ENCODE measurements around the gene GRIN2D. TPM values are rescaled to one million over a fixed set of nuclear protein-coding genes. Genes with fewer than 3 reads are reported as not detected.
"Not testable (repeated sequence)": the region's sequence is repeated elsewhere in the genome, so short reads cannot be mapped to it uniquely, and the experiment has no call there.

Gene GRIN2D
- total RNA-seq, 1 donor from 2014 or later: not detected

DNA sequence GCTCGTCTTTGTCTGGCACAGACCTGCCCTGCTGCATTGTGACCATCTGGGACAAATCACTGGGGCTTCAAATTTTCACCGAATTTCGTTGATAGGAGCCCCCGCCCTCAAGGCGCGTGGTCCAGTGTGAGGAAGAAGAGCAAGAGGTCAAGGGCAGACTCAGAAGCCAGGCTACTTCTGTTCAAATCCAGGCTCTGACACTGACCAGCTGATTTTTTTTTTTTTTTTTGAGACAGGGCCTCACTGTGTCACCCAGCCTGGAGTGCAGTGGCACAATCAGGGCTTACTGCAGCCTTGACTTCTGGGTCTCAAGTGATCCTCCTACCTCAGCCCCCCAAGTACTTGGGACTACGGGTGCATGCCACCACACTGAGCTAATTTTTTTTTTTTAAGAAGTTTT lies 22.1 kb upstream of the GRIN2D start:
- Histone ChIP-seq H3K4me1 (no peaks in the 10 kb centered on the region), H3K27me3 (no peaks in the 10 kb centered on the region), H3K9me3 (no peaks in the 10 kb centered on the region), H3K27ac (no peak overlapping the region), H3K36me3 (no peaks in the 10 kb centered on the region), H3K4me3 (no peak overlapping the region)
- intact Hi-C loops (cut with DNase I): no loop called here
- no peak for DNase-seq (ENCODE audit: extremely low spot score in 2 of 2)
- TF ChIP-seq POLR2A (IDR thresholded peaks at IDR 0.05) (no peak), POLR2AphosphoS5 (IDR thresholded peaks at IDR 0.05; ENCODE audit: insufficient read depth in 1 of 2, low read depth in 1 of 2) (no peak)
- TF ChIP-seq, protein P1, sequence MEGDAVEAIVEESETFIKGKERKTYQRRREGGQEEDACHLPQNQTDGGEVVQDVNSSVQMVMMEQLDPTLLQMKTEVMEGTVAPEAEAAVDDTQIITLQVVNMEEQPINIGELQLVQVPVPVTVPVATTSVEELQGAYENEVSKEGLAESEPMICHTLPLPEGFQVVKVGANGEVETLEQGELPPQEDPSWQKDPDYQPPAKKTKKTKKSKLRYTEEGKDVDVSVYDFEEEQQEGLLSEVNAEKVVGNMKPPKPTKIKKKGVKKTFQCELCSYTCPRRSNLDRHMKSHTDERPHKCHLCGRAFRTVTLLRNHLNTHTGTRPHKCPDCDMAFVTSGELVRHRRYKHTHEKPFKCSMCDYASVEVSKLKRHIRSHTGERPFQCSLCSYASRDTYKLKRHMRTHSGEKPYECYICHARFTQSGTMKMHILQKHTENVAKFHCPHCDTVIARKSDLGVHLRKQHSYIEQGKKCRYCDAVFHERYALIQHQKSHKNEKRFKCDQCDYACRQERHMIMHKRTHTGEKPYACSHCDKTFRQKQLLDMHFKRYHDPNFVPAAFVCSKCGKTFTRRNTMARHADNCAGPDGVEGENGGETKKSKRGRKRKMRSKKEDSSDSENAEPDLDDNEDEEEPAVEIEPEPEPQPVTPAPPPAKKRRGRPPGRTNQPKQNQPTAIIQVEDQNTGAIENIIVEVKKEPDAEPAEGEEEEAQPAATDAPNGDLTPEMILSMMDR (IDR thresholded peaks at IDR 0.05): no peak

- H3K9me3 ChIP-seq; H3K4me1 ChIP-seq; intact Hi-C loops (cut with DNase I); H3K27ac ChIP-seq; H3K36me3 ChIP-seq; DNase-seq (ENCODE audit: extremely low spot score in 2 of 2); H3K4me3 ChIP-seq; H3K27me3 ChIP-seq: not testable (repeated sequence)
Observed at GRCh38 chr19:48371771-48372170, 21.7 kb upstream of the GRIN2D start.

- DNase-seq (ENCODE audit: extremely low spot score in 2 of 2): no peak
- no peaks in the 10 kb centered on the region for H3K36me3 ChIP-seq
- H3K4me3 ChIP-seq: no peak overlapping the region
- intact Hi-C loops (cut with DNase I): no loop called here
- no peaks in the 10 kb centered on the region for H3K4me1 ChIP-seq
- no peak for TF ChIP-seq POLR2A (IDR thresholded peaks at IDR 0.05)
- TF ChIP-seq POLR2AphosphoS5 (IDR thresholded peaks at IDR 0.05; ENCODE audit: insufficient read depth in 1 of 2, low read depth in 1 of 2): no peak
- TF ChIP-seq, protein P1 (IDR thresholded peaks at IDR 0.05): no peak
- no peak overlapping the region for H3K27ac ChIP-seq
- H3K27me3 ChIP-seq: no peaks in the 10 kb centered on the region
- H3K9me3 ChIP-seq: no peaks in the 10 kb centered on the region
Observed at GRCh38 chr19:48372904-48373303, 20.6 kb upstream of the GRIN2D start.

GRCh38 chr19:48373567-48373966 lies 19.9 kb upstream of the GRIN2D start:
- Histone ChIP-seq H3K4me1 (no peaks in the 10 kb centered on the region), H3K4me3 (no peak overlapping the region), H3K27me3 (no peaks in the 10 kb centered on the region), H3K9me3 (no peaks in the 10 kb centered on the region), H3K36me3 (no peaks in the 10 kb centered on the region), H3K27ac (no peak overlapping the region)
- intact Hi-C loops (cut with DNase I): no loop called here
- TF ChIP-seq, protein P1 (IDR thresholded peaks at IDR 0.05): no peak
- TF ChIP-seq POLR2A (IDR thresholded peaks at IDR 0.05) (no peak), POLR2AphosphoS5 (IDR thresholded peaks at IDR 0.05; ENCODE audit: insufficient read depth in 1 of 2, low read depth in 1 of 2) (no peak)
- no peak for DNase-seq (ENCODE audit: extremely low spot score in 2 of 2)

DNA sequence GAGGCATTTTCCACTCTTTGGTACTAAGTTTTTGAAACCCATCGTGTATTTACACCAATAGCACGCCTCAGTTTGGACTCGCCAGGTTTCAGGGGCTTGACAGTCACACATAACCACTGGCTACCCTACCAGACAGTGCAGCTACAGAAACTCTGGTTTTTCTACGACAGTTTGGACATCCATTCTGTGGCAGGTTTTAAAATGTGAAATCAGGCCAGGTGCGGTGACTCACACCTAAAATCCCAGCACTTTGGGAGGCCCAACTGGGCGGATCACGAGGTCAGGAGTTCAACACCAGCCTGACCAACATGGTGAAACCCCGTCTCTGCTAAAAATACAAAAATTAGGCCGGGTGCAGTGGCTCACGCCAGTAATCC lies 15.3 kb upstream of the GRIN2D start:
- H3K27ac ChIP-seq: no peak overlapping the region
- peaks cover 0 to 12% of the 10 kb centered on the region in 2 donors for H3K36me3 ChIP-seq
- H3K4me3 ChIP-seq: no peak overlapping the region
- TF ChIP-seq, protein P1 (IDR thresholded peaks at IDR 0.05): no peak
- TF ChIP-seq POLR2A (IDR thresholded peaks at IDR 0.05) (no peak), POLR2AphosphoS5 (IDR thresholded peaks at IDR 0.05; ENCODE audit: insufficient read depth in 1 of 2, low read depth in 1 of 2) (no peak)
- intact Hi-C loops (cut with DNase I): no loop called here
- no peaks in the 10 kb centered on the region for H3K9me3 ChIP-seq
- H3K4me1 ChIP-seq: no peaks in the 10 kb centered on the region
- no peak for DNase-seq (ENCODE audit: extremely low spot score in 2 of 2)
- no peaks in the 10 kb centered on the region for H3K27me3 ChIP-seq

DNA sequence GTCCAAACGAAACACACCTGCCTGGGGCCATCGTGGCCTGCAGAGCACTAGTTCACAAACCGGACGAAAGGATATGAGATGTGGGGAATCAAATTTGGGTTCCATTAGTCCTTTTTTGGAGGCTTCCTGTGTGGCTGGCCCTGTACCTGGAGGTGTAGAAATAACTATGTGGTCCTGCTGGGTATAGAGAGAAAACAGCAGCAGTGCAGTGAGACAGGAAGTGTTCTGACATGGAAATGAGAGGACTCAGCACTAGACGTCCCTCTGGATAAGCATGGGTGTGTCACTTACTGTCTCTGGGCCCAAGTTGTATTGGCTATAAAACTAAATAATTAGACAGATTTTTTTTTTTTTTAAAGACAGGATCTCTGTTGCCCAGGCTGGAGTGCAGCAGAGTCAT lies 14.4 kb upstream of the GRIN2D start:
- TF ChIP-seq POLR2A (IDR thresholded peaks at IDR 0.05) (no peak), POLR2AphosphoS5 (IDR thresholded peaks at IDR 0.05; ENCODE audit: insufficient read depth in 1 of 2, low read depth in 1 of 2) (no peak)
- TF ChIP-seq, protein P1 (IDR thresholded peaks at IDR 0.05): no peak
- no peaks in the 10 kb centered on the region for H3K4me1 ChIP-seq
- no peak for DNase-seq (ENCODE audit: extremely low spot score in 2 of 2)
- H3K9me3 ChIP-seq: no peaks in the 10 kb centered on the region
- intact Hi-C loops (cut with DNase I): no loop called here
- peaks cover 0 to 21% of the 10 kb centered on the region in 2 donors for H3K36me3 ChIP-seq
- no peak overlapping the region for H3K4me3 ChIP-seq
- H3K27ac ChIP-seq: no peak overlapping the region
- no peaks in the 10 kb centered on the region for H3K27me3 ChIP-seq

Measured in vagina (tissue), 2 donors.